AG04450 (cell line): ENCODE data around the gene LGALS7B. TPM values are rescaled to one million over a fixed set of nuclear protein-coding genes. Genes with fewer than 3 reads are reported as not detected.
"Not testable (repeated sequence)": the region's sequence is repeated elsewhere in the genome, so short reads cannot be mapped to it uniquely, and the experiment has no call there.

Experiments used
- CTCF ChIA-PET: fragments of 300-600, 350-600 bp; formaldehyde crosslinking; extraction: SDS; loops from one replicate; lab custom pipeline; 2022; ENCODE audit warnings: antibody characterized with exemption, inconsistent platforms; lab: Charles Lee
- POLR2A ChIA-PET: fragments of 350-600 bp; formaldehyde crosslinking; extraction: SDS; loops from one replicate; lab custom pipeline; 2021; ENCODE audit warnings: antibody characterized with exemption, inconsistent platforms; lab: Yijun Ruan, JAX
- DNase-seq: peaks from one replicate; pipeline ENCODE4 v3.0.0-alpha.2; 2011; ENCODE audit warnings: low read depth, low spot score
- H3K27ac ChIP-seq: one replicate; pipeline ENCODE4 v1.5.1; 2012; ENCODE audit warnings: low read depth, low read length, control low read depth
- H3K27me3 ChIP-seq: one replicate; pipeline ENCODE4 v1.6.0; 2012; ENCODE audit warnings: low read length; ENCODE audit not compliant: control insufficient read depth, insufficient read depth
- H3K4me3 ChIP-seq: 2 replicates; pipeline ENCODE4 v1.5.1; 2011; ENCODE audit warnings: mild to moderate bottlenecking, low read depth, low read length, control low read depth
- H3K9me3 ChIP-seq: 2 replicates; pipeline ENCODE4 v1.5.1; 2012; ENCODE audit warnings: low read length; ENCODE audit not compliant: control insufficient read depth, insufficient read depth
- polyA plus RNA-seq: library from polyadenylated mRNA; depleted of rRNA; stranded (reverse); fragments of >200 nt; gene quantifications from 2 replicates; pipeline ENCODE4 v1.2.3, GENCODE V29; 2011
- TF ChIP-seq, protein P1 (sequence below): IDR thresholded peaks from 2 replicates; pipeline ENCODE4 v1.5.1; 2011; ENCODE audit warnings: low read depth, low read length, control low read depth, inconsistent platforms

LGALS7B gene
- polyA plus RNA-seq, 1 experiment, result not detected

DNA sequence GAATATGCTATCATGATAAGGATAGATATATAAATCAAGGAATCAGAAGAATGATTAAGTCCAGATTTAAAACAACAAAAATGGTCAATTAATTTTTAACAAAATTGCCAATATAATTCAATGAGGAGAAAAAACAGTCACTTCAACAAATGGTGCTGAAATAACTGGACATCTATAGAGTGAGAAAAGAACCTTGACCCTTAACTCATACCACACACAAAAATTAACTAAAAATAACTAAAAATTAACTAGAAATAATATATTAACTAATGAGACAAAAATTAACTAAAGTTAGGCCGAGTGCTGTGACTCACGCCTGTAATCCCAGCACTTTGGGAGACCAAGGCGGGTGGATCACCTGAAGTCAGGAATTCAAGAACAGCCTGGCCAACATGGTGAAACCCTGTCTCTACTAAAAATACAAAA is 25.2 kb upstream of the LGALS7B start:
- Histone ChIP-seq H3K27me3 (no peaks in the 10 kb centered on the region), H3K27ac (no peak overlapping the region), H3K4me3 (no peak overlapping the region), H3K9me3 (no peaks in the 10 kb centered on the region)
- CTCF ChIA-PET, result no interaction called here
- POLR2A ChIA-PET, result no interaction called here
- TF ChIP-seq, protein P1, sequence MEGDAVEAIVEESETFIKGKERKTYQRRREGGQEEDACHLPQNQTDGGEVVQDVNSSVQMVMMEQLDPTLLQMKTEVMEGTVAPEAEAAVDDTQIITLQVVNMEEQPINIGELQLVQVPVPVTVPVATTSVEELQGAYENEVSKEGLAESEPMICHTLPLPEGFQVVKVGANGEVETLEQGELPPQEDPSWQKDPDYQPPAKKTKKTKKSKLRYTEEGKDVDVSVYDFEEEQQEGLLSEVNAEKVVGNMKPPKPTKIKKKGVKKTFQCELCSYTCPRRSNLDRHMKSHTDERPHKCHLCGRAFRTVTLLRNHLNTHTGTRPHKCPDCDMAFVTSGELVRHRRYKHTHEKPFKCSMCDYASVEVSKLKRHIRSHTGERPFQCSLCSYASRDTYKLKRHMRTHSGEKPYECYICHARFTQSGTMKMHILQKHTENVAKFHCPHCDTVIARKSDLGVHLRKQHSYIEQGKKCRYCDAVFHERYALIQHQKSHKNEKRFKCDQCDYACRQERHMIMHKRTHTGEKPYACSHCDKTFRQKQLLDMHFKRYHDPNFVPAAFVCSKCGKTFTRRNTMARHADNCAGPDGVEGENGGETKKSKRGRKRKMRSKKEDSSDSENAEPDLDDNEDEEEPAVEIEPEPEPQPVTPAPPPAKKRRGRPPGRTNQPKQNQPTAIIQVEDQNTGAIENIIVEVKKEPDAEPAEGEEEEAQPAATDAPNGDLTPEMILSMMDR, result no peak
- no peak for DNase-seq

DNA sequence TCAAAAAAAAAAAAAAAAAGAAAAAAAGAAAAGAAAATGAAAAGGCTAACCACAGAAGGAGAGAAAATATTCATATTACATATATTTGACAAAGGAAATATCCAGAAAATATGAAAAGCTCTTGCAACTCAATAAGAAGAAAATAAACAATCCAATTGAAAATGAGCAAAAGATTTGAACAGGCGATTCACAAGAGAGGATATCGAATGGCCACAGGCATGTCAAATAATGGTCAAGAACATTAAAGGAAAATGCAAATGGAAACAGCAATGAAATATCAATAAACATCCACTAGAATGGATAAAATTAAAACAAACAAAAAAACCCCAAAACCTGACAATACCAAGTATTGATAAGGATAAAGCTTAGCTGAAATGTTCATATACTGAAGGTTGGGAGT is 23.8 kb upstream of the LGALS7B start:
- POLR2A ChIA-PET, result interaction anchor here (0.6 kb wide), 1 partner anchor 1943 kb away, joined by 5 read pairs; no protein-coding TSS in a partner anchor
- CTCF ChIA-PET, result no interaction called here
- TF ChIP-seq, protein P1, result no peak
- H3K4me3 ChIP-seq, result no peak overlapping the region
- no peak overlapping the region for H3K27ac ChIP-seq
- peaks cover 3% of the 10 kb centered on the region; the same call in 1 of the 2 replicates for H3K9me3 ChIP-seq
- DNase-seq, result no peak
- H3K27me3 ChIP-seq, result no peaks in the 10 kb centered on the region

DNA sequence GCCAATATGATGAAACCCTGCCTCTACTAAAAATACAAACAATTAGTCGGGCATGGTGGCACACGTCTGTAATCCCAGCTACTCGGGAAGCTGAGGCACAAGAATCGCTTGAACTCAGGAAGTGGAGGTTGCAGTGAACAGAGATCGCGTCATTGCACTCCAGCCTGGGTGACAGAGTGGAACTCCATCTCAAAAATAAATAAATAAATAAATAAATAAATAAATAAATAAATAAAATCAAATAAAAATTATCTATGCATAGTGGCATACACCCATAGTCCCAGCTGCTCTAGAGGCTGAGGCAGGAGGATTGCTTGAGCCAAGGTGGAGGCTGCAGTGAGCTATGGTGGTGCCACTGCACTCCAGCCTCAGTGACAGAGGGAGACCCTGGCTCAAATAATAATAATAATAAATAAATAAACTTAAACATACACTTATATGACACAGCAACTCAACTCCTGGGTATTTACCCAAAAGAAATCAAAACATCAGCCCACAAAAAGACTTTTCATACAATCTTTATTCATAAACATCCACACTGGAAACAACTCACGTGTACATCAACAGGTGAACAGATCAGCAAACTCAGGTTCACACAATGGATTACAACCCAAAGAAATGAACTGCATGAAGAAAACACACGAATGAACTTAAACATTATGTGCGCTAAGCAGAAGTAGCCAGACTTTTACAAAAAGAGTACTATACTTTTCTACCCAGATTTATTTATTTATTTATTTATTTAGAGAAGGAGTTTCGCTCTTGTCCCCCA is 22.5 kb upstream of the LGALS7B start:
- no peak for DNase-seq
- Histone ChIP-seq H3K27ac (no peak overlapping the region), H3K4me3 (no peak overlapping the region), H3K9me3 (peaks cover 3% of the 10 kb centered on the region; the same call in 1 of the 2 replicates), H3K27me3 (no peaks in the 10 kb centered on the region)
- POLR2A ChIA-PET, result no interaction called here
- CTCF ChIA-PET, result interaction anchor here (0.9 kb wide), 1 partner anchor 37 kb away, joined by 3 read pairs; no protein-coding TSS in a partner anchor
- TF ChIP-seq, protein P1, result no peak

DNA sequence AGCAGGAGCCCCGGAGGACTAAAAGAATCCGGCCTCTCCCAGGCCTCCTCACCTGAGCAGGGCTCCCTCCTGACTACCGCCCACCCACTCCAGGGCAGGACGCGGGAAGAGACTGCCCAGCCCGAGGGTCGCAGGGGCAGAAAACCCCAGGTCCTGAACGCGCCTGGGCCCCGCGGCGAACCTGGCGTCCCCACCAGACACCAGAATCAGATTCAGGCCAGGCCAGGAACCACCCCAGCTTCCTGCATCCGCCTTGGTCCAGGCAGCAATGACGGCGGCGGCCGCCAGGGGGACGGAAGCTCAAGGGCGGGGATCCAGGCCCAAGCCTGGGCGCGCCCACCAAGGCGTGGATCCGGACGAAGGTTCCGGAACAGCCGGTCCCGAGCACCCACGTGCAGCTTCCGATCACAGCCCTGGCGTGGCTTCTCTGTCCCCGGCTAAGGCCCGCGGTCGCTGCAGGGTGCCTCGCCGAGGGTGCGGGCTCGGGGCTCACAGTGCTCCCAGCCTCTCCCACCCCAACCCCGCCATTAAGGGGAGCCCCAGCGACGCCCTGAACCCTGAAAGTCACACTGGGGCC is 19.3 kb upstream of the LGALS7B start:
- peak; percentile 16 for DNase-seq
- H3K27ac ChIP-seq, result no peak overlapping the region
- H3K4me3 ChIP-seq, result no peak overlapping the region
- peaks cover 3% of the 10 kb centered on the region; the same call in 1 of the 2 replicates for H3K9me3 ChIP-seq
- TF ChIP-seq, protein P1, result peak; percentile 62
- CTCF ChIA-PET, result interaction anchor here (0.5 to 1.8 kb wide), 17 partner anchors 9 to 220 kb away, joined by 3 to 10 read pairs (median 4); partner anchors contain the start of genes ECH1, MRPS12, NFKBIB and SARS2
- H3K27me3 ChIP-seq, result no peaks in the 10 kb centered on the region
- POLR2A ChIA-PET, result interaction anchor here (0.7 to 1.5 kb wide), 6 partner anchors 30 to 632 kb away, joined by 3 to 4 read pairs (median 3); partner anchors contain the start of gene ECH1

DNA sequence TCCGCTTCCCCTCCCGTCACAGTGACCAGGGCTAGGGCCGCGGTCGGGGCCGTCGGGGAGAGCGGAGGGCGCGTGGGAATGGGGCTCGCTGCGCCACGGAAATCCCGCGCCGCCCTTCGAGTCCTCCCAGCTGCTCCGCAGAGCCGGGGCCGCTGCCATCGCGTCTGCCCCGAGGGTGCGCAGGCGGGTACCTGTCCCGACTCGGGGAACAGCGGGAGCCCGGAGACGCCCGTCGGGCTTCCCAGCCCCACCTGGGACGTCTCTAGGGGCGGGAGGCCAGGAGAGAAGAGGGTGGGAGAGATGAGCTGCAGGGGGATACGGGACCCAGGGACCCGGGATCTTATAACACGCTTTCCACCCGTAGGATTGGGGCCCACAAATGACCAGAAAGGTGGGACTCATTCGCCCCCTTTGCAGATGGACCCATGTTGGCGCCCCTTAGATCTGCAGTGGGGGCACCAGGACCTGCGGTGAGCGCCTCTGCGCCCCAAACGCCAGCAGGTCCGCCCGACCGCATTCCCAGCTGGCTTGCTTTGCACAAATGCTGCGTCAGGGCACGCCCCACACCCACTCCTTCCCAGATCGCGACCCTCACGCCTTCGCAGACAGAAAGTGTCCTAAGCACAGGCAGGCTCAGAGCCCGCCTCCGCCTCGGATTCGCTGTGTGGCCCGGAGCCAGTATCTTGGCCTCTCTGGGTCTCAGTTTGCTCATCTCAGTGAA is 18.6 kb upstream of the LGALS7B start:
- not testable (repeated sequence) for H3K27me3 ChIP-seq, H3K4me3 ChIP-seq, DNase-seq, H3K9me3 ChIP-seq, H3K27ac ChIP-seq
- POLR2A ChIA-PET, result interaction anchor here (1.2 to 1.5 kb wide), 2 partner anchors 29 to 61 kb away, joined by 3 to 4 read pairs; partner anchors contain the start of gene ECH1
- CTCF ChIA-PET, result interaction anchor here (0.8 to 1.8 kb wide), 9 partner anchors 9 to 160 kb away, joined by 3 to 10 read pairs (median 5); partner anchors contain the start of genes ECH1, MRPS12 and SARS2

DNA sequence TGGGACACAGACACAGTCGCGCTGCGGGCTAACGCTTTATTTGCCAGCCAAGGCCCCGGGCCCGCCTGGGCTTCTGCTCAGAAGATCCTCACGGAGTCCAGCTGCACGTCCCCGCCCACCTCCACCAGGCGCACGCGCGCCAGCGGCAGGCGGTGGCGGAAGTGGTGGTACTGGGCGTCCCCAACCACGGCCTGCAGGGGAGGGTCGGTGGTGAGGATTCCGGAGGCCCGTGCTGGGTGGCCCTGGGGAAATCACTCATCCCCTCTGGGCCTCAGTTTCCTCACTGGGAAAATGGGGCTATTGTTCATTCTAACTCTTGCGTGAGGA is 18.1 kb upstream of the LGALS7B start:
- H3K27me3 ChIP-seq, H3K9me3 ChIP-seq, CTCF ChIA-PET, DNase-seq, H3K27ac ChIP-seq, H3K4me3 ChIP-seq: not testable (repeated sequence)
- POLR2A ChIA-PET, result interaction anchor here (1.5 kb wide), 1 partner anchor 29 kb away, joined by 4 read pairs; no protein-coding TSS in a partner anchor

DNA sequence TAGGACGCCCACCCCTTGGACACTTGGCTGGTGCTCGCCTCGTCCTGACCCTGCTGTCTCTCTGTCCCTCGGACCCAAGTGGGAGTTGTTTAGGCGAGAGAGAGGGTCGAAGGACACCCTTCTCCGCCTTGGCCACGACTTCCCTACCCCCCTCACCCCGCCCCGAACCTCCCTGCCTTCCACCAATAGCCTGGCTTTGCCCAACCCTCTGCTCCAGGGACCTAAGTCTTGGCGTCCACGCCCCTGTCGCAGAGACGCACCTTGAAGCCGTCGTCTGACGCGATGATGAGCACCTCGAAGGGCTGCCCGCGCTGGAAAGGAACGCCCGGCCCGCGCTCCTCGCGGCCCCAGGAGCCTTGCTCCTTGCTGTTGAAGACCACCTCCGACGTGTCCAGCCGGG is 17.4 kb upstream of the LGALS7B start:
- CTCF ChIA-PET, H3K9me3 ChIP-seq, H3K27ac ChIP-seq, DNase-seq, H3K4me3 ChIP-seq, POLR2A ChIA-PET, H3K27me3 ChIP-seq: not testable (repeated sequence)
